Activated T-helper 1 cell treated with anti-CD3 and anti-CD28 coated beads, Interleukin-12 subunit alpha, Interleukin-12 subunit beta, Interleukin-2, Interleukin-4 antibody, amounts not matched to agents 30 ng/mL and 10 ng/mL and 1 ng/mL, durations not matched to agents 14 hours and 24 hours and 36 hours (primary cell): ENCODE results near the gene JPH4. TPM values are rescaled to one million over a fixed set of nuclear protein-coding genes. Genes with fewer than 3 reads are reported as not detected.

Experiments used
- total RNA-seq: library from RNA; stranded (reverse); gene quantifications from 2 replicates; pipeline ENCODE4 v1.2.3, GENCODE V29; 2022

JPH4 gene
- total RNA-seq, 1 donor from 2014 or later, result not detected

Other genes with a start within 250 kb of the JPH4 start
- gene SLC22A17, start 225.9 kb downstream of the JPH4 start, total RNA-seq, result 3.1 and 5.0 TPM in 2 replicates
- gene EFS, start 213.6 kb downstream of the JPH4 start, total RNA-seq, result not detected in 2 replicates
- not detected in 2 replicates for gene IL25, start 206.0 kb downstream of the JPH4 start, total RNA-seq
- not detected in 2 replicates for gene CMTM5, start 201.7 kb downstream of the JPH4 start, total RNA-seq
- gene MYH6, start 170.5 kb downstream of the JPH4 start, total RNA-seq, result 0.52 and 0.59 TPM in 2 replicates
- gene MYH7, start 143.1 kb downstream of the JPH4 start, total RNA-seq, result 0.05 TPM in 2 replicates
- 80.1 and 84.5 TPM in 2 replicates for gene NGDN, start 109.1 kb downstream of the JPH4 start, total RNA-seq
- 2.2 and 2.7 TPM in 2 replicates for gene ZFHX2, start 27.0 kb downstream of the JPH4 start, total RNA-seq
- 14.3 and 14.5 TPM in 2 replicates for gene THTPA, start 22.5 kb downstream of the JPH4 start, total RNA-seq
- gene AP1G2, start 11.0 kb downstream of the JPH4 start, total RNA-seq, result 137 and 145 TPM in 2 replicates
- 1.6 and 3.0 TPM in 2 replicates for gene DHRS2, start 57.6 kb upstream of the JPH4 start, total RNA-seq